GM19238 (cell line): ENCODE measurements around the gene FOXO3.
A peak's percentile ranks its signal among the peaks of the same experiment; 100 is the strongest.
"Not testable (repeated sequence)": the region's sequence is repeated elsewhere in the genome, so short reads cannot be mapped to it uniquely, and the experiment has no call there.

Experiments used
- DNase-seq: peaks from one replicate; pipeline ENCODE4 v3.0.0; 2011; ENCODE audit warnings: low spot score; ENCODE audit not compliant: insufficient read length

The FOXO3 gene

GRCh38 chr6:108560463-108561308 lies at the start of gene FOXO3:
FOXO3 (plus strand) TSS chr6:108560917; CDS start chr6:108561209, 292 bp downstream.
- no peak for DNase-seq

GRCh38 chr6:108518714-108519576 lies 41.8 kb upstream of the FOXO3 start:
- DNase-seq = no peak

DNA sequence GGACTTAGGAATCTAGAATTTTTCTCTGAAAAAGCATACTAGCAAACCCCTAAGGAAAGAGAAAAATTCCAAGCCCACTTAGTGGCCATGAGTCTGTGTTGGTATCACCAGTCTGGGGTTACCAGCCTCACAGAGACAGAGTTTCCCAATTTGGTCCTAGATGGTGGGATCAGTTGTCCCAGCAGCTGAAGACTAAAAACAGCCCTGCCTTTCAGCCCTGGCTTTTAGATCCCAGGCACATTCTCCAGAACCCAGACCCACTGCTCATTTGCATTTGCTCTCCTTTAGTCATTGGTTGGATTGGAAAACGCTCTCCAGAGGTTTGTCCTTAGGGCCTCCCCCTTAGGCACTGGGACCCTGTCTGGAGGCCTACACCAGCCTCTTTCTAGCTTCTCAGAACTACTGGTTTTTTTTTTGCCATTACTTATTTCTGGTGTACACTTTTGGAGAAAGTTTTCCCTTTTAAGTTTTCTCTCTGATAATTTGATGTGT lies 39.1 kb upstream of the FOXO3 start:
- no peak for DNase-seq

GRCh38 chr6:108523697-108524096 lies 37.0 kb upstream of the FOXO3 start:
- no peak for DNase-seq

DNA sequence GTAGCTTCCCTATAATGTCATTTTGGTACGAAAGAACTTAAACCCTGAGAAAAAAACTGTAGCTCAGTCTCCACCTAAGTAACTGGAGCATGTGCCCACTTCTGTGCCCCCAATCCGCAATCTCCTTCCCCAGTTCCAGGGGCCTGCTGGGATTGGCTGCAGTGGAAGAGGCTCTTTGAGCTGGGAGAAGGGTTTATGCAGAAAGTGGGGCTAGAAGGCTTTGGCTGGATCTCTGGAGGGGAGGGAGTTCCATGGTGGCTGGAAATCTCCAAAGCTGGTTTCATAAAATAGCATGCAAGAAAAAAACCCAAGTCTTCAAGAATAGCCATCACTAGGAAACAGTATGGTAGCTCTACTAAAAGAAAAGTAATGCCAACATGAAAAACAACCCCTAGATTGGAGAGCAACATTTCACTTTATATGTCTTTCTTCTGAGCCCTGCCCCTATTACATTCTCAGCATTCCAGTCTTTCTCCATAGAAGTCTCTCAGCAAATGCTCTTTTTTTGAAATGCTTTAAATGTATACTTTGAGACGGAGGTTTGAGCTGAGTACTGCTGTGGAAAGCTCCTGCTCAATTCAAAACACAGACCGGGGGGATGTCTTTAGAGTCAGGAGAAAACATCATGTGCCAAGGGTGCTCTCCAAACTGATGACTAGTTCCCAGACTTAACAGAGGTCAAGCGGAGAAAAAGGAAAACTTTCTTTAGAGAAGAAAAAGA lies 36.0 kb upstream of the FOXO3 start:
- DNase-seq = no peak

GRCh38 chr6:108526739-108527174 lies 34.0 kb upstream of the FOXO3 start:
- DNase-seq = peak; percentile 13

DNA sequence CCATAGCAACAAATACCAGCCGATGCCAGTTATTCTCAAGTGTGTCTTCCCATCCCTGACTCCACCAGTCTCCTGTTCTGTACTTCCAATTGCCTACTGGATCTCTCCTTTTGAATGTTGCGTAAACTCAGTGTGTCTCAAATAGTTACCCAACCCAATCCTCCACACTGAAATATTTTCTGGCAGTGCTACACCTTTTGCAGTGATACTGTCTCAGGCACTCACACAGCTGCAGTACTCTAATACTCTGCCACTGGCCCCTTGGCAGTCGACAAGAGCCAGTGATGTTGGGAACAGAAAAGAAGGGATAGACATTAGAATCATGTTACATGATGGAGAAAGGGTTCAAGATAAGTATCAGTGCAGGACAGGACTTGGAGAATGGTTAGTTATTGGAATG lies 31.8 kb upstream of the FOXO3 start:
- no peak for DNase-seq

- DNase-seq = no peak
Observed at GRCh38 chr6:108531332-108531731, 29.4 kb upstream of the FOXO3 start.

DNA sequence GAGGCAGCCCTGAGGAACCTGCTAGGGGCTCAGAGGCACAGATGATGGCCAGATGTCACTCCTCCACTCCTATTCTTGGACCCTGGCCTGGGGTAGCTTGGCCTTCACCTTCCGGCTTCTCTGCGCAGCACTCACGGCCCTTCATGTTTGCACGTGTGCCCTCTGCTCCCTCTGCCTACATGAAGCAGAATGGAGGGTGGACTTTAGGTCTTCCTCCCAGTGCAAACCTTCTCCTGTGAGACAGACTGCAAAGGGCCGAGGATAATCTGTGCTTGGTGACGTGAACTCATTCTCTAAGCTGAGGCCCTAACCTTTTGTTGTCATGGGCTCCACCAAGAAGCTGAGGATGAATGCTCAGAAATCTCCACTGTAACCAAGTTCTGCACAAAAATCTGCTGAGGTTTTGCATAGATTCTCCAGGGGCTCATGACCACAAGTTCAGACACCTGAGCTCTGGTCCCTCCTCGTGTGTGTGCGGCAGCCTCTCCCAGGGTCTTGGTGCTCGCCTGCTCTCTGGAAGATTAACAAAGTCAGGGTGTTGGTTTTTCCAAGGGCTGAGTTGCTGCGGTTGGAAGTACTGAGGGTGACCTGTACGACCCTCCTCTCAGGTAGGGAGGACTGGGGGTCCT lies 25.5 kb upstream of the FOXO3 start:
- DNase-seq = no peak

GRCh38 chr6:108535920-108536535 lies 24.7 kb upstream of the FOXO3 start:
- DNase-seq = not testable (repeated sequence)

- DNase-seq = no peak
Observed at GRCh38 chr6:108541843-108542759, 18.6 kb upstream of the FOXO3 start.

DNA sequence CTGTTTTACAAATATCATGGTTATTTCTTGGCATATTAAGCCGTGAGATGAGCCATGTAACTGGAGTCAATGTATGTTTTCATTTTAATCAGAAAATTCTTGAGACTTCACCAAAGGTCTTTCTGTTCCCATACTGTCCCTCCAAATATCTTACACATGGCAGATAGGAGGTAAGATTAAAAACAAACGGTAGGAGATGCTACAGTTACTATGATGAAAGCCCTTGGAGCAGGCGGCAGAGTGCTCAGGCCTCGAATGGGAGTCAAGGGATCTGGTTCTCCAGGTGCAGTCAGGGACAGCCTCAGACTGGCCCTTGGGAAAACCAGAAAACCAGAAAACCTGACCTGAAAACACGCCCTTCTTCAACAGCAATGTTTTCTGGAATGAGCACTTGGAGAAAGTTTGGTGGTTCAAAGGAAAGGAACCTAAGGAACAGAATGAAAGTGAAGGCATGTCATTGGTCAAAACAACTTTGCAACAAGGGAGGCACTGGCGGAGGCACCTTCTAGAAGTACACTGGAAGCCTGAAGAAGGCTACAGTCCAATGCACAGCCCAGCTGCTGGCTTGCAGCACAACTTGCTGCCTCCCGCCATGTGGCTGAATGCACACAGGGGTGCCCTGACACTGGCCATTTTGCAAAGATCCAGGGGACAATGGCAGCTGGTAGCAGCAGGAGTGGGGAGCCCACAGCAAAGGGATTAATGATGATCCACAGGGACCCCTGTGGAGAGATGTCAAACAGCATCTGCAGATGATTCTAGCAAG lies 17.4 kb upstream of the FOXO3 start:
- no peak for DNase-seq

GRCh38 chr6:108544606-108545005 lies 16.1 kb upstream of the FOXO3 start:
- DNase-seq = no peak

GRCh38 chr6:108546079-108547049 lies 14.4 kb upstream of the FOXO3 start:
- no peak for DNase-seq

- DNase-seq = no peak
Observed at GRCh38 chr6:108549241-108549640, 11.5 kb upstream of the FOXO3 start.

DNA sequence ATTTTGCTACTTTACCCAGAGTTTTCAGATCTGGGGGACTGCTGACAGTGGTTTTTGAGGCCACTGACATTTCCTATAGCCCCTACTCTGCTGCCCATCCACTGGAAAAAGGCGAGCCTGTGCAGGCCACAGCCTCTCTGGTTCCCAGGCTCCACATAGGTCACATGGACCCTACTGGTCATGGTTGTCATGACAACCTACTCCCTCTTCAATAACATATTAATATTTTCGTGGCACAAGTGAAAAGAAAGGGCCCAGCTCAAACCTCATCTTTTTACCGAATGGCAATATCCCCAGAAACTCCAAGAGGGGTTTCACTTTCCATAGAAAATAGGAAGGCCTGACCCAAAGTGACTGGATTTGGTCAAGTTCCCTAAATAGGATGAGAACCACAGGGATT lies 11.0 kb upstream of the FOXO3 start:
- no peak for DNase-seq

- no peak for DNase-seq
Observed at GRCh38 chr6:108550256-108550655, 10.5 kb upstream of the FOXO3 start.
